T-helper 1 cell treated with Interleukin-12 subunit alpha and Interleukin-12 subunit beta and Interleukin-4 antibody, amounts not matched to agents 30 μg/mL and 1 μg/mL, for 36 hours (primary cell): ENCODE data around the gene SNAPC1.

Source experiments
- H3K27ac Mint-ChIP-seq: one replicate; pipeline ENCODE4 v1.8.0; 2021; ENCODE audit warnings: mild to moderate bottlenecking, mixed read lengths
- H3K27me3 Mint-ChIP-seq: one replicate; pipeline ENCODE4 v1.8.0; 2021; ENCODE audit warnings: low read depth, mixed read lengths
- H3K36me3 Mint-ChIP-seq: one replicate; pipeline ENCODE4 v1.8.0; 2021; ENCODE audit warnings: low read depth, mixed read lengths
- H3K4me1 Mint-ChIP-seq: one replicate; pipeline ENCODE4 v1.8.0; 2021; ENCODE audit warnings: low read depth, mixed read lengths
- H3K4me3 Mint-ChIP-seq: one replicate; pipeline ENCODE4 v1.8.0; 2021; ENCODE audit warnings: mild to moderate bottlenecking, moderate library complexity, mixed read lengths
- H3K9me3 Mint-ChIP-seq: one replicate; pipeline ENCODE4 v1.8.0; 2021; ENCODE audit warnings: mixed read lengths

Gene SNAPC1

DNA sequence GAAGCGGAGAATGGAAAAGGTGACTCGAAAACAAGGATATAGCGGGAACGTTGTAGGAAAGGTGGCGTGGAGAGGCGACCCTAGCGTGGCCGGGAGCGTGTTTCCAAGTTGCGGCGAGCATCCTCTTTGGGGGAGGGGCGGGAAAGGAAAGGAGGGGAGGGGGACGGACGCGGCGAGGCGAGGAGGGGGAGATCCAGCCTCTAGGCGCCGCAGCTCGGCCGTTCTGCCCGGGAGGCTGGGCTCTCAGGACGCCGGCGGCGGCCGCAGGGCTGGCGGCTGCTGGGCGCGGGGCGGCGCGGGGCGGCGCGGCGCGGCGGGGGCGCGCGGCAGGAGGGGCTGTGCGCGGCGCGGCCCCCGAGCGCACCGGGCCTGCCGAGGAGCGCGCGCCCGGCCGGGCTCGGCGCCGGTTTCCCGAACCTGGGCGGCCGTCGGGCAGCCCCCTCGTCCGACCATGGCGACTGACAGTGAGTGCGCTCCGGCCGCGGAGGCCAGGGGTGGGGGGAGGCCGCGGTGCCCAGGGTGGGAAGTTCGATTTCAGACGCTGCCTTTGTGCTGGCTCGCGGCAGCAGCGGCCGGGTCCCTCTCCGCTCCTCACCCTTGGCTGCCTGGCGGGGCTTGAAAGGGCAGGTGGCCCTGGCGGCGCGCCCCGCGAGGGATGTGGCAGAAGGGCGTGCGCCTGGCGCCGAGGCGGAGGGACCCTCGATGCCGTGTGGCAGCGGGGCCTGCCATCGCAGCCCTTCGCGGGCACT lies 50.3 kb downstream of the SNAPC1 start, which contains the start of gene SYT16:
Gene SYT16, plus strand, starts transcription at position 357 of the 749 bp plus-strand sequence.
- peaks cover 6% of the 10 kb centered on the region for H3K36me3 Mint-ChIP-seq
- no peak within 1 kb of the TSS for H3K27ac Mint-ChIP-seq
- H3K27me3 Mint-ChIP-seq = peaks cover 87% of the 10 kb centered on the region
- H3K4me1 Mint-ChIP-seq = peaks cover 4% of the 10 kb centered on the region
- no peaks in the 10 kb centered on the region for H3K9me3 Mint-ChIP-seq
- peak within 1 kb of the TSS; percentile 81 for H3K4me3 Mint-ChIP-seq

DNA sequence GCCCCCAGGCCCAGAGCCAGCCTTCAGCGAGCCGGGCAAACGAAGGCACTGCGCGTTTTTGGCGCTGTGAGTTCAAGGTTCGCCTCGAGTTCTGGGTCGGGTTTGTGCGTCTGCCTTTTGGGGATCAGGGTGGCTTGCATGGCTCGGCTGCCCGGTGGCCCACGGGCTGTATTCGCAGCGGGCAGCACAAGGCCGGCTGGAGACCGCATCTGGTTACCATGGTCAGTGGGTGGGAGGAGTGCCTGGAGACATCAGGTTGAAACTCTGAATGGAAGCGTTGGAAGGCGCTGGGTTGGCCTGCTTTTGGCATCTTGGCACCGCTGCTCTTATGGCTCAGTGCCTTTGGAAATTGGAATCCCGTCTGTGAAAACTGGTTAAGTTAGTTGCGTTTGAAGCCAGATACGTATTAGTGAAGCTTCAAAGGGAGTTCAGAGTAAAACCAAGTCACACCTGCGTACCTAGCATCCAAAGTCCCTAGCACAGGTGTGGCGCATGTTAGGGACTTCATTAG lies 50.9 kb downstream of the SNAPC1 start:
- Mint-ChIP-seq H3K27me3 (peaks cover 90% of the 10 kb centered on the region), H3K9me3 (no peaks in the 10 kb centered on the region), H3K4me1 (peaks cover 4% of the 10 kb centered on the region), H3K27ac (no peak overlapping the region), H3K36me3 (peaks cover 6% of the 10 kb centered on the region), H3K4me3 (peak overlapping the region; percentile 43)

DNA sequence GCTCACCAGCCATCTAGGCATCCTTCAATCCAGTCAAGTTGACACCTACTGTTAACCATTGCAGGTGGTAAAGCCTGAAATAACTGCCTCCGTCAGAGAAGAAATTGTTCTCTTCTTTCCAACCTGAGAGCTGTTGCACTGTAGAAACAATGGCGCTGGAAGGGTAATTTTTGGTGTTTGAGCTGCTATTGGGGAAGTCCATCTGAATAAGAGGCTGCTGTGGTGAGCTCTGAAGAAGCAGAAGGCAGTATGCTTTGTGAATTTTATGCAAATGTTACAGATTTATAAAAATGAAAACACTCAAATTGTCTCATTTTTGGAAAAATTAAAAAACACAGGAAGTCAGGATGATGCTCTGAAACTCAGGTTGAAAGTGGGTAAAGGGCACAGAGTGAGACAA lies 60.2 kb downstream of the SNAPC1 start:
- no peaks in the 10 kb centered on the region for H3K36me3 Mint-ChIP-seq
- H3K27ac Mint-ChIP-seq = no peak overlapping the region
- peaks cover 3% of the 10 kb centered on the region for H3K9me3 Mint-ChIP-seq
- no peaks in the 10 kb centered on the region for H3K4me1 Mint-ChIP-seq
- H3K27me3 Mint-ChIP-seq = peaks cover 25% of the 10 kb centered on the region
- H3K4me3 Mint-ChIP-seq = no peak overlapping the region

DNA sequence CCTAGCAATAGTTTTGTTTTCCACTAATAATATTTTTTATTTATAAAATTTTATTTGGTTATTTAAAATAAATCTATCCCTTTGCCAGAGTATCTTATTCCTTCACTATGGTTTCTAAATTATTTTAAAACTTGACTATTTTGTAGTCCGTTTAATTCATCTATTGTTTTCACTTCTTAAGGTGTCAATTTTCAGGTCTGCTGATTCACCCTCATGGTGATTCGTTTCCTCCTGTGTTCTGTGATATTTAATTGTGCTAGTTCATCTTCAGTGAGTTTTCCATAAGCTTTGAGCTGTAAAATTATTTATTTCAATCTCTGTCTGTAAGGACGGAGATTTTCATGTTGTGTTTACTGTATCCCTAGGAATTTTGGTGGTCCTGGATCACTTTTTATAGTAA lies 70.6 kb downstream of the SNAPC1 start:
- H3K4me3 Mint-ChIP-seq = no peak overlapping the region
- no peaks in the 10 kb centered on the region for H3K36me3 Mint-ChIP-seq
- H3K4me1 Mint-ChIP-seq = peaks cover 6% of the 10 kb centered on the region
- no peak overlapping the region for H3K27ac Mint-ChIP-seq
- no peaks in the 10 kb centered on the region for H3K9me3 Mint-ChIP-seq
- peaks cover 10% of the 10 kb centered on the region for H3K27me3 Mint-ChIP-seq

DNA sequence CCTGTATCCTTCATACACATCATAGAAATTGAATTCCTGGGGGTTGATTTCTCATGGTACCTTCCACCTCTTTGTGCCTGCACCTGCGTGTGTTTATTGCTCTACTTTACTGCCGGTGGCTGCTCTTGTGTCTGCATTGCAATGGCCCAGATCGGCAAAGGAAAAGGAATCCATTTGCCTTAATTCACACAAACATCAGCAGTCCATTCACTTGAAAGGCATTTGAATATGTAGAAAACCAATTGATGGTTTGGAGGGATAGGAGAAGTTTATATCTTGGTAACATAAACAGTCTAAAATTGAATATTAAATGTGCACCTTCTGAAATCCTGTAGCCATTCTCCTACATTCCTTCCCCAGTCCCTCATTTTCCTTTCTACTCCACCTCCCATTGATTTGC lies 74.0 kb downstream of the SNAPC1 start:
- no peak overlapping the region for H3K27ac Mint-ChIP-seq
- H3K4me3 Mint-ChIP-seq = no peak overlapping the region
- H3K27me3 Mint-ChIP-seq = peaks cover 19% of the 10 kb centered on the region
- no peaks in the 10 kb centered on the region for H3K36me3 Mint-ChIP-seq
- peaks cover 7% of the 10 kb centered on the region for H3K4me1 Mint-ChIP-seq
- H3K9me3 Mint-ChIP-seq = no peaks in the 10 kb centered on the region

DNA sequence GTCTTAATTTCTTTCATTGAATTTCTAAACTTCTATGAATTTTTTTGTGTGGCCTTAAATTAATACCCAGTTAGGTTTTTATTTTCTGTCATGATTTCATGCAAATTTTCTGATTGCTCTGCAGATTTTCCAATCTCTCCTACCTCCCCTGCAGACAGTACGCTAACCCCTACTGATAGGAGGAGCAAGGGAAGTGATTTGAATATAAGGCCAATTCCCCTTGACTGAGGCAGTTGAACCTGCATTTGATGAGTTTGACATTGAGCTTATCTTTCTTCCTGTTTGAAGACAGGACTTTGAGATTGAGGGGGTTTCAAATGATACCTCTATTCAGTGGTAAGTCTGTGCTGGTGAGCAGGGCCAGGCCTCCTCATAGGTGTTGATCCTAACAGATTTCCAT lies 74.6 kb downstream of the SNAPC1 start:
- Mint-ChIP-seq H3K27ac (no peak overlapping the region), H3K4me1 (peaks cover 7% of the 10 kb centered on the region), H3K4me3 (no peak overlapping the region), H3K9me3 (no peaks in the 10 kb centered on the region), H3K36me3 (no peaks in the 10 kb centered on the region), H3K27me3 (peaks cover 13% of the 10 kb centered on the region)

DNA sequence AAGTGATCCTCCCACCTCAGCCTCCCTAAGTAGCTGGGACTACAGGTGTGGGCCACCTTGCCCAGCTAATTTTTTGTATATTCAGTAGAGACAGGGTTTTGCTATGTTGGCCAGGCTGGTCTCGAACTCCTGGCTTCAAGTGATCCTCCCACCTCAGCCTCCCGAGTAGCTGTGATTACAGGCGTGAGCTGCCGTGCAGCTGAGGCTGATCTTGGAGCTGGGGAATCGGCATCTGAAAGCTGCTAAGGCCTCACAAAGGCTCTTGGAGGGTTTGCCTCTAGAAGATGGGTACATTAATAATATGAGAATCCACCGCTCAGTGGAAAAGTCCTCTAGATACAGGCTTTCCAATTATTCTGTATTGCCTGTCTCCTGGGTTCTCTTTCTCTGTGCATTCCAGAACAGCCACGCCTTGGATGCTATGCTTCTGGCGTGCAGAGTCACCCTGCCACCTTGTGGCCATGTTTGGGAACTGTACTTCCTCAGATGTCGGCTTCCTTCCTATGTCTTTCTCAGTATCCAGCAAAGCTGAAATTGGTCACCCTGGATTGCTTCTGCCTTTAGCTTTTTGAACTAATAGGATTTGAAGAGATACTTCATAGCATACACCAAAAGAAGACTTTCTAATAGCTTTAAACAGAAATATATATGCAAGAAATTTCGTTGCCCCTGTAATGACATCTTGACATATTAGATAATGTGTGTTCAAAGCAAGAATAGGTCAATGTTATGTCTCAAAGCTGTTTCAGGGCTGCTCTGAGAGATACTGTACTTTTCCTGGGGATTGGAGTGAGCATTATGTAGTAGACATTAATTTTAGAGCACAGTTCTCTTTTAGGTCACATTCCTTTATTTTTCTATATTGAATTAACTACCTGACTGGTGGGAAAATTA lies 75.4 kb downstream of the SNAPC1 start:
- Mint-ChIP-seq H3K9me3 (no peaks in the 10 kb centered on the region), H3K4me3 (no peak overlapping the region), H3K36me3 (no peaks in the 10 kb centered on the region), H3K27me3 (peaks cover 13% of the 10 kb centered on the region), H3K4me1 (peaks cover 7% of the 10 kb centered on the region), H3K27ac (no peak overlapping the region)

DNA sequence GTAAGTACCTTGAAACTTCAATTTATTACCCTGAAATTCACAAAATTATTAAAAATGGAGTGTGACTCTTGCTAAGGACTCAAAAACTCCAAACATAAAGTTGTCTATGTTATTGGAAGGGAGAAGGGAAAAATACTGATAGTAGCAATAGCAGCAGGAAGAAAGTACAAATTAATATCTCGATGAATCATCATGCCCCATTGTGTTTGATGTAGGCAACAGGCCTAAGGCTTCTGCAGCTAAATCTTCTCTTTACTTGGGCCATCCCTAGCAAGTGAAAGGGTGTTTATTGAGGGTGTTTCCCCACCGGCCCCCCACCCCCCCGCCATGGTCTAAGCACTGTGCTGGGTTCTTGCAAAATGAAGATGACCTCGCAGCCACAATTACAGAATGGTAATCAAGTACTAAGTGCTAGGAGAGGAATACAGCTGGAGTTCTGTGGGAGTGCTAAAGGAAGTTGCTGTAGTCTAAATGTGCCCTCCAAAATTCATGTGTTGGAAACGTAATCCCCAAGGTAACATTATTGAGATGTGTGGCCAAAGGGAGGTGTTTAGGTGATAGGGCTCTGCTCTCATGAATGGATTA lies 76.5 kb downstream of the SNAPC1 start:
- Mint-ChIP-seq H3K27ac (no peak overlapping the region), H3K9me3 (peaks cover 3% of the 10 kb centered on the region), H3K27me3 (peaks cover 21% of the 10 kb centered on the region), H3K36me3 (no peaks in the 10 kb centered on the region), H3K4me3 (no peak overlapping the region), H3K4me1 (peaks cover 7% of the 10 kb centered on the region)

DNA sequence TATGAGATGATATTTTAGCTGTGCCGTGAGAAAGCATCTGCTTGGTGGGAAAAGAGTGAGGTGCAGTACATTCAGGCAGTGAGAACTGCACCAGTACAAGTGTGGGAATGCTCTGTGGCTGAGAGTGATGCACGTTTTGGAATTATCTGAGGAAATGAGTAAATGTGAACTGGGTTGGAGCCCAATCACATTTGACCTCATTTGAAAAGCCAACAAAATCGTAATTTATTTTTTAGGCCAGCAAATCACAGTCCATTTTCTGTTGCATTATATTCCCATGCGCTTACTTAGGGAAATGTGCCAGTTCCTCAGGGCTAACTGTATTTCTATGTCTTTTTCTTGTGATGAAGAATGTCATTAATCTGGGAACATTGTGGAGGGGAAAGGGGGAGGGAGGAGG lies 77.3 kb downstream of the SNAPC1 start:
- H3K27me3 Mint-ChIP-seq = peaks cover 27% of the 10 kb centered on the region
- no peak overlapping the region for H3K27ac Mint-ChIP-seq
- no peaks in the 10 kb centered on the region for H3K36me3 Mint-ChIP-seq
- no peak overlapping the region for H3K4me3 Mint-ChIP-seq
- peaks cover 3% of the 10 kb centered on the region for H3K9me3 Mint-ChIP-seq
- H3K4me1 Mint-ChIP-seq = peaks cover 7% of the 10 kb centered on the region

DNA sequence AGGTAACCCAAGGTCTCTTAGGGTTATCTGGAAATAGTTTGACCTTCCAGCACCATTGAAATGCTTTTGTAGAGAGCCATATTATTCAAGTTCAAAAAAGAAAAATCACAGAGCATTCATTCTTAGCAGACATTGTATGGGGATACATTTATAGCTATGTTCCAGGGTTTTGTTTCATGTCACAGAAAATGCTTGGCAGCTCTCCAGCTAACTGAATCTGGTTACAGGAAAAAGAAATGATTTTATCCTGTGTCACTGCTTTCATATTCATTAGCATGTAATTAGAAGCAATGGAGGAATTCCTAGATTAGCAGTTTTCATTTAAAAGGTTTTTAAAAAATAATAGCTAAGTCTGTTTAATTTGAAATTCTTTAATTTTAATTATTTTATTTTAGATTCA lies 78.9 kb downstream of the SNAPC1 start:
- peaks cover 30% of the 10 kb centered on the region for H3K27me3 Mint-ChIP-seq
- H3K4me3 Mint-ChIP-seq = no peak overlapping the region
- peaks cover 7% of the 10 kb centered on the region for H3K4me1 Mint-ChIP-seq
- no peaks in the 10 kb centered on the region for H3K36me3 Mint-ChIP-seq
- H3K9me3 Mint-ChIP-seq = peaks cover 3% of the 10 kb centered on the region
- no peak overlapping the region for H3K27ac Mint-ChIP-seq
